Measurements from ENCODE around the gene IGFBP6.
A peak's percentile ranks its signal among the peaks of the same experiment; 100 is the strongest.

Gene IGFBP6

GRCh38 chr12:53060064-53060720, 37.3 kb upstream of the IGFBP6 start:
- no peak for DNase-seq (ENCODE audit: low read depth)

GRCh38 chr12:53060721-53061276, 36.7 kb upstream of the IGFBP6 start:
- no peak for TF ChIP-seq CTCF (IDR thresholded peaks at IDR 0.05; ENCODE audit: control insufficient read depth, extremely low read depth, insufficient read depth)
- H3K4me3 ChIP-seq (ENCODE audit: low read depth, low read length) = no peak overlapping the region
- DNase-seq (ENCODE audit: low read depth) = no peak

More at GRCh38 chr12:53060064-53060720, 37.3 kb upstream of the IGFBP6 start:
- H3K4me3 ChIP-seq (ENCODE audit: low read depth, low read length) = no peak overlapping the region
- no peak for TF ChIP-seq CTCF (IDR thresholded peaks at IDR 0.05; ENCODE audit: control insufficient read depth, extremely low read depth, insufficient read depth)

GRCh38 chr12:53061404-53062010, 36.0 kb upstream of the IGFBP6 start:
- H3K4me3 ChIP-seq (ENCODE audit: low read depth, low read length) = no peak overlapping the region
- DNase-seq (ENCODE audit: low read depth) = peak; percentile 91
- peak; percentile 49 for TF ChIP-seq CTCF (IDR thresholded peaks at IDR 0.05; ENCODE audit: control insufficient read depth, extremely low read depth, insufficient read depth)

- no peak for TF ChIP-seq CTCF (IDR thresholded peaks at IDR 0.05; ENCODE audit: control insufficient read depth, extremely low read depth, insufficient read depth)
- H3K4me3 ChIP-seq (ENCODE audit: low read depth, low read length) = no peak overlapping the region
- DNase-seq (ENCODE audit: low read depth) = no peak
Observed at GRCh38 chr12:53062011-53062961, 35.2 kb upstream of the IGFBP6 start.

GRCh38 chr12:53062977-53063707, 34.3 kb upstream of the IGFBP6 start:
- no peak for TF ChIP-seq CTCF (IDR thresholded peaks at IDR 0.05; ENCODE audit: control insufficient read depth, extremely low read depth, insufficient read depth)
- H3K4me3 ChIP-seq (ENCODE audit: low read depth, low read length) = no peak overlapping the region
- no peak for DNase-seq (ENCODE audit: low read depth)
